ENCODE results near the gene SAMD4A.

The SAMD4A gene

DNA sequence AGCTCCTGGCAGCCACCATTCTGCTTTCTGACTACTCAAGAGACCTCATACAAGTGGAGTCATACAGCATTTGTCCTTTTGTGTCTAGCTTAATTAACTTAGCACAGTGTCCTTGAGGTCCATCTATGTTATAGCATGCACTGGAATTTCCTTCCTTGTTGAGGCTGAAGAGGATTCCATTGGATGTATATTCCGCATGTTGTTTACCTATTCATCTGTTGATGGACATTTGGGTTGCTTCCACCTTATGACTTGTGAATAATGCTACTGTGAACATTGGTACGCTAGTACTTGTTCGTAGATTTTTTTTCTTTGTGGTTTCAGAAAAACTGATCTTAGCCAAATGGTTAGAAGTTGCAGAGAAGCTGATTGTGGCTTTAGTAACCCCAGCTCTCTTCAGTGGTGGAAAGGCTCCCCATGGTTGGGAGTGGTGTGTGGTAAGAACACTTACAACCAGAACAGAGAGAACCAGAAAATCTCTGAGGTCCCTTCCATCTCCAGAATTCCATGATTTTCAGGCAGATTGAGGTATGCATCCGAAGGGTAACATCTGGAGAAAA, 118.4 kb downstream of the SAMD4A start:
- no peak for DNase-seq

DNA sequence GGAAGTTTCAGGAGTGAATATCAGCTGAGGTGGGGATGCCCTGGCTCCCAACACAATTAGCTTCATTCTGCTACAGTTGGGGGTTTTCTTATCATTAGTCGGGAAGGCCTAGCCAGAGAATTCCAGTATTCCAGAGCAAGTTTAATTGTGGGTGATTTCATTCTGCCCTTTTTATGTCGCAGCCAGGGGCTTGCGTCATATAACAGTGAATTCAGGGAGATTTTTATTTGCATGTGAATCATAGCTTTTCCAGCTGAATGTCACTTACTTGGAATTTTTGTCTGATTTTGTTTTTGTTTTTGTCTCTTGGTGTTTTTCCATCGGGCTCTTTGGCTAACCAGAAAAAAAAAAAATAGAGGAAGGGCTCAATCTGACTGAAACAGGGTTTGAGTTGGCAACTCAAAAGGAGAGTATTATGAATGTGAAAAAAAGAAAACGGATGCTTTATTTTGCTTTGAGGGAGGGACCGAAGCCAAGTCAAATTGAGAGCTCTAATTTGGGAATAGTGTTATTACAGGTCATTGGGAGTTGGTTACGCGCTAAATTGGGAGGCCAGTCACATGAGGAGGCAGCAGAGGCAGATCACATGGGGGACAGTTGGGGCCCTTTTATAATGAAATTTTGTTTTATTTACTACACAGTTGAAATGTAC, 119.4 kb downstream of the SAMD4A start:
- DNase-seq, result no peak

DNA sequence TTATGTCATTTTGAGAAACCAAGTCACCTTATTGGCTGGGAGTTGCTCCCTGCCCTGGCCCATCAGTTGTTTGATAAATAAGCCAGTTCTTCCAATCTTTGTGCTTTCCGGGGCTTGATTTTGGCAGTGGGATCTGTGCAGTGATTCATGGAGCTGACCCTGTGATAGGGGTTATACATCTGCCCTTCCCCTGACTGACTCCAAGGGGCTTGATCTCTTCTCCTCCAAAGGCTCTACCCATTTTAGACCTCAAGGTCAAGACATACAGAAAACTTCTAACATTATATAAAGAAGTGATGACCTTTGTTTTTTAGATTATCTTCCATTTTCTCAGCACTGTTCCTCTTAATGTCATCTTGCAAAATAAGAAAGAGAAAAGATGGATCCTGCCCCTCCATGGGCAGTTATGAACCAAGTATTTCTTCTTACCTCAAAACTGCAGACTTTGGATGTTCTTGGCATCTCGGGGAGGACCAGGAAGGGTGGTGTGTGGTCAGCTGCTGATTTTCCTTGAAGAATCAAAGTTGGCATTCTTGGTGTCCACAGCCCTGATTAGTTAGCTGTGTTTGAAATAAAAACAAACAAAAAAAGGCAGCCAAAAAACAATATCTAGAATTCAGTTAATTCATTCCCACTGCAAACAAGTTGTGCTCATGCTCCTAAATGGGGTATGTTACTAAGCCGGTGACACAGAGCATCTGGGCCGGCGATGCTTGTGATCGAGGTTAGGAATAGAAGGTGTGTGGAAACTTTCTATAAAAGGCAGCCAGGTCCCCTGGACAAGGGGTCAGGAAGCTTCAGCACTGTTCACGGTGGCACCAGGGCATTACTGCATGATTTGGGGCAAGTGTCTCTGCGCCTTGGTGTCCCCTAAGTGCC, 120.2 kb downstream of the SAMD4A start:
- DNase-seq, result no peak

DNA sequence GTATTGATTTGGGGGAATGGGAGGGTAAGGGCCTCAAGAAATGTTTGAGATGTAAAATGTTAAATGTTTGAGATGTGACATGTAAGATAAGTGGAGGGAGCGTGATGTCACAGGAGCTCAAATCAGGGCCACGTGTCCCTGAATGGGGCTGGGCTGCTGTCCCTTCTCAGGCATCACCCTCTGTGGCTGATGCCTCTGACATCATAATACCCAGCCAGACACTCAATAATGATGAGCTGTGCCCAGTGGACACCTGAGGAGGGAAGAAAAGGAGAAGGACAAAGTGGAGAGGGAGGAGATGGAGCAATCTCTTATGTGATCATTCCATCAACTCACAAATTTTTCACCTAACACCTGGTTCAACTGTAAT, 120.8 kb downstream of the SAMD4A start:
- DNase-seq, result no peak

DNA sequence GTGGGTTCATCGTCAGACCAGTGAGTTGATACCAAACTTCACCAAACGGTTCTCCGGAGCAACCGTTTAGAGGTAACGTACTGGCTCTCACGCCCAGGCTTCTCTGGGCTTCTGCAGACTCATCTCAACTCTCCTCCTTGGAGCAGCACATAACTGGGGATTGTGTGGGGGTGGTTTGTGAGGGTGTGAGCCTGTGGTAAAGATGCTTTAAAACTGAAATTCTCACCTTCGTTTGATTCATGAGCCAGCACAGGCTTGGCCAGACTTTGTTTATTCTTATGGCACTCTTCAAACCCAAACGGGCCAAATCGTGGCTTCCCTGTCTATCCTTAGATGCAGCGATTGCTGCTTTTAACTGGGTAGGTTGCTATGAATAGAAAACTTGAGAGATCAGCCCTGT, 121.3 kb downstream of the SAMD4A start:
- no peak for DNase-seq

DNA sequence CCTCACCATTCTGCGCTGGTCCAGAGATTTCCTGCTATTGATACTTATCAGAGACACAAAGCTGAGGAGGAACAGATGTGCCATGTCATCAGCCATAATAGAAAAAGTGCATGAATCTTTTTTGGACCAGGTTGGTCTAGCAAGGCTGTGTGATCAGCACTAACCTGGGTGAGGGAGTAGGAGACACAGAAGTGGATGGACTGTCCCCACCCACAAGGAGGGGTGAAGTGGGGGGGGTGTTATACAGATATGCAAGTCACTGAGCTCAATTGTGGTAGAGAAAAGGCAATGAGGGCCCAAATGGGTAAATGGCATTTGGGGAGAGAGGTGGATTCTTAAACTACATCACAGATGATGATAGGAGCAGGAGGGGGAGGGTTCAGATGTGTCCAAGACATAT, 123.0 kb downstream of the SAMD4A start:
- no peak for DNase-seq

DNA sequence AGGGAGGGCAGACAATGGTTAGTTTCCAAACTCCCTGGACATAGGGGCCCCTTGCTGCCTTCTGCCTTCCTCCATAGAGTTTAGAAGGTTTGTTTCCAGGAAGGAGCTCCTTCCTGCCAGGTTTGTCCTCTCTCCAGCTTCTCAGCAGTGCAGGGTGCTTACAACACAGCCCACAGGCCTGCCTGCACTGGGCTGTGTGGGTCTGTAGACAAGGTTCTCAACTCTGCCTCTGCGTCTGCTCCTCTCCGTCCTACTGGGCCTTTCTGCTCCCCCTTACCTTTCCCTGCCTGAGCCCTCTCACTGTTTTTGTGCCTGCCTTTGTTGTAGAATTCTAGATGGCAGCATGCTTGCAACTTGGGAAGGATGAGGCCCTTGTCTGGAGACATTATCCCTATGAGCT, 124.0 kb downstream of the SAMD4A start:
- no peak for DNase-seq

DNA sequence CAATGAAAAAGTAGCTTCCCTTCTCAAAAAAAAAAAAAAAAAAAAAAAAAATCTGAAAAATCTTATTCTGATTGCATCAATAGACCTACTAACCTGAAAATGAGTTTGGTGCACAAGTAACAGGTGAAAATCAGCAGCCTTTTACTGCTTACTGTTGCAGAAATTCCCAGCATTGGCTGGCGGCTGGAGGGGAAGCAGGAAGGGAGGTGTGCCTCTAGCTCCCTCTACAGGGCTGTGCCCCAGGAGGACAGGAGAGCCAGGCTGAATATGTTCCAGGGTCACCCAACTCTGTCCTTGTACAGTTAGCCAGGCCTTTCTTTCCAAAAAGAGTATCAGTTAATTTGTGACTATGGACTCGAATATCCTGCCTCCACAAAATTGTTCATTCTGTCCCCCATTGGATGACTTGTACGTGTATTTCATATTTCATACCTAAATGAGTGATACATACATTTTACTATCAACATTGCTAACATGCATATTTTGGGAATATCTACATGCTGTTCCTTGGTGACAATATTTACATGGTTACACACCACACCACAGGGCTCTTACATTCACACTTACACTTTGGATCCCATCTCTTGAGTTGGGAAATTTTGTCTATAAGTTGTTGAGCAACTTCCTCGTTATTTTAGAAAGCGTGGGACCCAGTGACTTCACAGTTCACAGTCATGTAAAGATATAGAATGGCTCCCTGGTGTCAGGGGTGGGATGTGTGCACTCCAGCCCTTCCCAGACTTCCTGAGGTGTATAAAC, 124.8 kb downstream of the SAMD4A start:
- peak; percentile 76 for DNase-seq

DNA sequence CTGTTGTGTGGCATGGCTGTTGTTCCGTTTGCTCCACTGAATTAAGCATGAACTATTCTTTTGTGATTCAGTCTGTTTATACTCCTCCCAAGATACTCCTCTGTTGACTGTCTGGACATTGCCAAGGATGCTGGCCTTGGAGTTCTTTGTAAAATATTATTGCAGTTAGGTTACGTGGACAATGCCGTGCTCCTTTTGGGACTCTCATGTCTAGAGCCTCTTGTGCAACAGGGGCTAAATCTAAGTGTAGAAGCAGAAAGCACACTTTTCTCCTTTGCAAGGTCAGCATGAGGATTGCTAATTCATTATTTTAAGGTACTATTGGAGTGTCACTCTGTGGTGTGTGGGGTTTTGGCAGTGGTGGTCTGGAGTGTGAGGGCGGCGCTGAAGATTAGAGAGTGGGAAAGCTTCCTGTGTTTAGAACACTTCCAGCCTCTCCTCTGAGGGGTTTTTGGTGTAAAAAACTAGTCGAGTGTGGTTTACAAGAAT, 125.4 kb downstream of the SAMD4A start:
- DNase-seq, result no peak

DNA sequence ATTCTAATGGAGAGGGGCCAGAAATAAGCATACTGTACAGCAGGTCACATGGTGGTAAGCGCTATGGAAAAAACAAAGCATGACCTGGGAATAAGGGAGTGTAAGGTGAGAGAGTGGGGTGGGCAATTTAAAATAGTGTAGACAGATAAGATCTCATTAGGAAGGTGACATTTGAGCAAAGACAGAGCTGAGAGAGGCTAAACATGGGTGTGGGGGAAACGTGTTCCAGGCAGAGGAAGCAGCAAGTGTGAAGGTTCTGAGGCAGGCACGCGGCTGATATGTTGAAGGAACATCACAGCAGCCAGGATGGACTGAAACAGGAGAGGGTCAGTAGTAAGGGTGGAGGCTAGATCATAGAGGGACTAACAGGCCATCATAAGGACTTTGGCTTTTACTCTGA, 126.8 kb downstream of the SAMD4A start:
- no peak for DNase-seq

DNA sequence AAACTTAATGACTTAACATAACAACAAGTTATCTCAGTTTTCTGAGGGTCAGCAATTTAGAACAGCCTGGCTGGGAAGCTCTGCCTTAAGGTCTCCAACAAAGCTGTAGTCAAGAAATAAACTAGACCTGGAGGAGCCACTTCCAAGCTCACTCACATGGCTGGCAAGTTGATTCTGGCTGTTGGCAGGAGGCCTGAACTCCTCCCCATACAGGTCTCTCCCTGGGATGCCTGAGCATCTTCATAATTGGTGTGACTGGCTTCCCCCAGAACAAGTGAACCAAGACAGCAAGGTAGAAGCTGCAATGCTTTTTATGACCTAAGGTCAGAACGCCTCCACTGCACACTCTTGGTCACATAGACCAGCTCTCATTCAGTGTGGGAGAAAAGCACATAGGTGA, 128.3 kb downstream of the SAMD4A start:
- DNase-seq, result no peak

DNA sequence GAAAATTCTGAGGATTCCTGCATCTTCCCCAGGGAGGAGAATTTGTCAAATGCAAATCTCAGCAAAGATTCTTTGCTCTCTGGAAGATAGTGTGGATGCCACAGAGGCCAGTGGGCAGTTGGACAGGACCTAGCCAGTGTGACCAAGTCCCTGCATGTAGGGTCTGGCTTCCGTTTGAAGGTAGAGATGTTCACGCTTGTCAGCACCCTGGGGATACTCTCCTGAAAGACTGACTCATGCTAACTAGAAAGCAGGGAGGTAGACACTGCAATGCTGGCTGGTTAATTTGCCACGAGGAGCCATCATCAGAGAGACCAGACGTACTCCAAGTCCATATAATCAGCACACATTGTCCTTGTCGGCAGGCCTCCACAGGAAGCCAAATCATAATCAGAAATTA, 130.1 kb downstream of the SAMD4A start:
- peak; percentile 12 for DNase-seq

DNA sequence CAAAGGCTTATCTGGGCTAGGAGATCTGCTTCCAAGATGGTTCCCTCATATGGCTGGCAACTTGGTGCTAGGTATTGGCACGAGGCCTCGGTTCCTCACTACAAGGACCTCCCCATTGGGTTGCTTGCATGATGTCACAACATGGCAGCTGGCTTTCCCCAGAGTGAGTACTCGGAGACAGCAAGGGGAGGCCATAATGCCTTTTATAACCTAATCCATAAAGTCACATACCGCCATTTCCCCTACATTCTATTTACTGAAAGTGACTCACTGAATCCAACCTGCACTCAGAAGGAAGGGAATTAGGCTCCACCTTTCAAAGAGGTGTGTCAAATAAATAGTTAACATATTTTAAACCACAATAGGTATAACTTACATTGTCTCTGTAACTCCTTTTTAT, 130.9 kb downstream of the SAMD4A start:
- no peak for DNase-seq

DNA sequence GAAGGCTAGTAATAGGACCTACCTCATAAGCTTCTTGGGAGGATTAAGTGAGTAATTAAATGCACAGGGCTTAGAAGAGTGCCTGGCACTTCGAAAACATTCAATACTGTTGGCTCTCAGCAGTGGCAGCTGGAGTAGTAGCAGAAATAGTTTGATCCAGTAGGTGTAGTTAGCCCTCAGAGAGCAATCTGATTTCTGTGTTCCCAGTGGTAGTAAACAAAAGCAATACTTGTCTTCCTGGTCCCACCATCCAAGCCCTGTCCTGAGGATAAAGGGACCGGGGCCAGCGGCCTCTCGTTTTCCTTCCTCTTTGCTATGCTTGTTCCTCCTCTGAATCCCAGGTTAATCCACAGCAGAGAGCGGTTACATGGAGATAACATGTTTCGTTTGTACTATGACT, 131.6 kb downstream of the SAMD4A start:
- DNase-seq, result no peak

DNA sequence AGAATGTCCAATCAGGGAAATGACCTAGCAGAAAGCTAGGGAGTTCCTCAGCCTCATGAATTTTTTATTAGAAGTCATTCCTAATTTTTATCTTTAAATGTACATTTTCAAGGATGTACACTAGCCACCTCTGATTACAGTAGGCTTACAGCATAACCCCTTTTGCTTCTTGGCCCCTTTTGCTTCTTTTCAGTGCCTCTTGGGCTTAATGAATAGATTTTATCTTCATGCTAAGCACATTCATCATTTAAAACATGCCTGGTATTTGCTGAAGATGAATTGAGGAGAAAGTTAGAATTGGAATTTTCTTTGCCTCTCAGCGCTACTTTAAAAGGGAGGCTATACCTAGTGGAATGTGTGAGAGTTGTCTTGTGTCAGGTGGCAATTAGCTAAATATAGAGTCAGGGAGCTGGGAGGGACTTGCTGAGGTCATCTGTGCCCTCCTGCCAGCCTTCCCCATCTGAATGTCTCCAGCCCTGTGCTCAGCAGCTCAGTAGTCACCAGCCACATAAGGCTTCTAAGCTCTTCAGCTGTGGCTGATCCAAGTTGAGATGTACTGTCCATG, 132.1 kb downstream of the SAMD4A start:
- DNase-seq, result peak; percentile 41

DNA sequence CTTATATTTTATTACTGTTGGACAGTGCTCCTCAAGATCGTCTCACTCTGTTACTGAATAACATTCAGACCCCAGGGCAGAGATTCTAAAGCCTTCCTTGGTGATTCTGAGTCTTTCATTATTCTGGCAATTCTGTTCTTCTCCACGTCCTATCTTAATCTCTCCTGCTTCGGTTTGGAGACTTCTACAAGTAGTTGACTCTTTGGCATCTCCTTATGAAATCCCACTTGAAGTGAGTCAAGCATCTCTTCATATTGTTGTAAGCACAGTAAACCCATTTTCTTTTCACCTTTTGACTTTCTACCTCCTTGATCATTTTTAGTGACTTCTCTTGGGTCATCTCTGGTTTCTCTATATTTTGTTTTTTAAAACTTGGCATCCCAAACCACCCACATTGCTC, 132.8 kb downstream of the SAMD4A start:
- DNase-seq, result no peak

DNA sequence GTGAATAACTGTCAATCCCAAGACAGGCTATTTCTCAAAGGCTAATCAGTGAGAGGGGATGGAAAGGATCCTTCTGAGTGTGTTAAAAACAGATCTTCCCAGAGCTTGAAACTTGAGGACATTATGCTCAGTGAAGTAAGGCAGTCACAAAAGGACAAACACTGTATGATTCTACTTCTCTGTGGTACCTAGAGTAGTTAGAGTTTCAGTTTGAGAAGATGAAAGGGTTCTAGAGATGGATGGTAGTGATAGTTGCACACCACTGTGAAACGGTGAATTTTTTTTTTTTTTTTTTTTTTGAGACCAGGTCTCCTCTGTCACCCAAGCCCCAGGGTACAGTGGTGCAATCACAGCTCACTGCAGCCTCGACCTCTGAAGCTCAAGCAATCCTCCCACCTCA, 133.8 kb downstream of the SAMD4A start:
- no peak for DNase-seq

DNA sequence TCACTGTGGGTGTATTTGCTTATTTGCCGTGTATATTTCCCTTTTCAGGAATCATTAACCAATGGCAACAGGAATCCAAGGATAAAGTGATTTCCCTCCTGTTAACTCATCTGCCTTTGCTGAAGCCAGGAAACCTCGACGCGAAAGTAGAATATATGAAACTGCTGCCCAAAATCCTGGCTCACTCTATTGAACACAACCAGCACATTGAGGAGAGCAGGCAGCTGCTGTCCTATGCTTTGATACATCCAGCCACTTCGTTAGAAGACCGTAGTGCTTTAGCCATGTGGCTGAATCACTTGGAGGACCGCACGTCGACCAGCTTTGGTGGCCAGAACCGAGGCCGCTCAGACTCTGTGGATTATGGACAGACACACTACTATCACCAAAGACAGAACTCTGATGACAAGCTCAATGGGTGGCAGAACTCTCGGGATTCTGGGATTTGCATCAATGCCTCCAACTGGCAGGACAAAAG, 135.1 kb downstream of the SAMD4A start:
- no peak for DNase-seq

DNA sequence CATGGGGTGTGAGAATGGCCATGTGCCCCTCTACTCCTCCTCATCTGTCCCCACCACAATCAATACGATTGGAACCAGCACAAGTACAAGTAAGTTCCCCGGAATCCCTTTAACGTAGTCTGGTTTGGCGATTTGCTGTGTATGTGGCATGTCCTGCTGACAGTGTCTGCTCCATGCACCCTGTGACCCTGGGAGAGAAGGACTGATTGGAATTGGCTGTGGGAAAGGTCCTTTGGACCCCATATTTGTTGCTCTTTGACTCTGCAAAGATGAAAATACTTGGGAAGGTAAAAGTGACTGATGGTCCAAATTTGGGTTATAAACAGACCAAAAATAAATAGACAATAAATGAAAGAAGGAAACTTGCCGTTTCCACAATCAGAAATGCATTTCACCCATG, 135.6 kb downstream of the SAMD4A start:
- no peak for DNase-seq

DNA sequence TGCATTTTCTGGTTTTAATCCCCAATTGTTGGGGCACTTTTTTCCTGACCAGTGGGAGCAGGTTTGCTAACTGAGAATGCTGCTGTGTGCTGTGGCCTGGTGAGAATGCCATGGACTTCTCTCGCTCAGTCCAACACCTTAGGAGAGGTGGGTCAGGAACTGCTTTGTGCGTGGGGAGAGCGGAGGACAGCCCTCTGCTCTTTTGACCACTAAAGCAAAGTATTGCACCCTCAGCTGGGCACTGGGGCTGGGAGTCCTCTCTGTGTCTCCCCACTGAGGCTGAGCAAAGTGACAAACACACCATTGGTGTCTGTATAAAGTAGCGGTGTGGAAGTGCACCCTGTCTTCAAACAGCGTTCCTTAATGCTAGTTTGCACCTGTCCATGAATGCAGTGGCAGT, 136.2 kb downstream of the SAMD4A start:
- no peak for DNase-seq

DNA sequence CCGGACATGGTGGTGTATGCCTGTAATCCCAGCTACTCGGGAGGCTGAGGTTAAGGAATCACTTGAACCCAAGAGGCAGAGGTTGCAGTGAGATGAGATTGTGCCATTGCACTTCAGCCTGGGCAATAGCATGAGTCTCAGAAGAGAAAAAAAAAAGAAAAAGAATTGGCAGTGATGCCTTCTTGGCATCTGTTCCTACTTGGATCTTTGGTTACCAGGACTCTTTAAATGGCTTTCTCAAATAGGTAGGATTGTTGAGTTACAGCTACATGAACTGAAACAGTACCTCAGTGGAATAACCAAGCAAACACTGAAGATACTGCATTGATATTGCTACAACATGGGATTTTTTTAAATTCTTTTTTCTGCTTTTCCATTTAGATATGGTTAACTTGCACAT, 136.8 kb downstream of the SAMD4A start:
- no peak for DNase-seq

DNA sequence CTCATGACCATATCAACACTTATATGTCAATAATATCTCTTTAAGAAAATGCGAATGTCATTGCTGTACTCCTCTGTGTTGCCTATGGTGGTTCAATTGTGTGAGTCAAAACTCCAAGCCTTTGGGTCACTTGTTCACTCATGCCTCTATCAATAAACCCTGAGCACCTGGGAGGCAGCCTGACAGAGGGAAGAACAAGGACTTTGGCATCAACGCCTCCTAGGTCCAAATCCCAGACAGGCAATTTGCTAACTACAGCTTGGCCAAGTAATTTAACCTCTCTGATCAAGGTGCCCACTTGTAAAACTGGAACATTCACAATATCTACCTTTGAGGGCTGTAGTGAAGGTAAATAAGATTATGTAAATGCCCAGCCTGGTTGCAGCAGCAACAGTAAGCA, 137.8 kb downstream of the SAMD4A start:
- DNase-seq, result no peak

DNA sequence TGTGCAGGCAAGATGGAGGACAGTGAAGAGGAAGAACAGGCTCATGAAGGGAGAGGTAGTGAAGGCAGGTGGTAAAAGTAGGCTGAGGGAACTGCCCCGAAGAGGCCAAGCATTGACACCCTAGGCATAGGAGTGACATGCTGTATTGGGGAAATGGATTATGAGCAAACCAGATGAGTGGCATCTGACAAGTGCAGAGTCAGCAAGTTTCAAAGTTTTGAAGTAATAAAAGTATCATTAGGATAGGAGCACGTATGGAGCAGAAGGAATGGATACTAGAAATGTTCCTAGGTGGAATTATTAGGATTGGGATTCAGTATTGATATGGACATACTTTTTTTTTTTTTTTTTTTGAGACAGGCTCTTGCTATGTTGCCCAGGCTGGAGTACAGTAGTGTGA, 139.8 kb downstream of the SAMD4A start:
- no peak for DNase-seq
